Hepatocyte (in vitro differentiated cells): ENCODE results near the gene C1orf94.

Experiments used
- CTCF ChIP-seq: fragments of 200-600 bp; sonication (generic); IDR thresholded peaks from 2 replicates; pipeline ENCODE4 v1.5.1; 2016; ENCODE audit warnings: antibody characterized with exemption, mild to moderate bottlenecking; ENCODE audit not compliant: poor library complexity
- EZH2 ChIP-seq: fragments of 200-600 bp; sonication (generic); IDR thresholded peaks from 2 replicates; pipeline ENCODE4 v1.6.1; 2016; ENCODE audit warnings: antibody characterized with exemption, mild to moderate bottlenecking, borderline replicate concordance

GRCh38 chr1:34140011-34140676, 36.6 kb upstream of the C1orf94 start:
- no peak for TF ChIP-seq CTCF
- no peak for TF ChIP-seq EZH2
